Measurements from ENCODE around the gene PNO1. TPM values are rescaled to one million over a fixed set of nuclear protein-coding genes. Genes with fewer than 3 reads are reported as not detected.

PNO1 gene
- total RNA-seq, 1 experiment from 2014 or later = 35.0 TPM

GRCh38 chr2:68156419-68156818 is 1.3 kb upstream of the PNO1 start:
- Mint-ChIP-seq H3K36me3 (ENCODE audit: insufficient read depth, unreplicated experiment) (peaks cover 34% of the 10 kb centered on the region), H3K4me3 (ENCODE audit: unreplicated experiment) (peak overlapping the region; percentile 98), H3K27me3 (ENCODE audit: insufficient read depth, unreplicated experiment) (no peaks in the 10 kb centered on the region), H3K4me1 (ENCODE audit: insufficient read depth, unreplicated experiment) (peaks cover 13% of the 10 kb centered on the region), H3K9me3 (ENCODE audit: unreplicated experiment) (no peaks in the 10 kb centered on the region), H3K27ac (ENCODE audit: low read depth, unreplicated experiment) (peak overlapping the region; percentile 100)
- TF ChIP-seq CTCF (IDR thresholded peaks at IDR 0.05; ENCODE audit: unreplicated experiment) = no peak
- CTCF ChIA-PET = interaction anchor here (0.9 to 2.5 kb wide), 9 partner anchors 12 to 285 kb away, joined by 3 to 13 read pairs (median 4); no protein-coding TSS in a partner anchor
- no TSS peak for BruUV-seq (replicated peaks)
- DNase-seq (ENCODE audit: unreplicated experiment) = no peak
- POLR2A ChIA-PET = interaction anchor here (0.7 to 3.4 kb wide), 20 partner anchors 12 to 1004 kb away, joined by 3 to 66 read pairs (median 8); partner anchors contain the start of genes C1D and PPP3R1
- intact Hi-C loops (cut with micrococcal nuclease) = loop anchor here (2.0 to 5.0 kb wide), 3 partner anchors 36 to 96 kb away; partner anchors contain the start of gene PPP3R1

- peaks cover 39% of the 10 kb centered on the region for H3K36me3 Mint-ChIP-seq (ENCODE audit: insufficient read depth, unreplicated experiment)
- intact Hi-C loops (cut with micrococcal nuclease) = loop anchor here (1.0 to 5.0 kb wide), 4 partner anchors 35 to 95 kb away; partner anchors contain the start of genes C1D and PPP3R1
- no peaks in the 10 kb centered on the region for H3K9me3 Mint-ChIP-seq (ENCODE audit: unreplicated experiment)
- DNase-seq (ENCODE audit: unreplicated experiment) = no peak
- H3K27ac Mint-ChIP-seq (ENCODE audit: low read depth, unreplicated experiment) = peak overlapping the region; percentile 100
- H3K4me1 Mint-ChIP-seq (ENCODE audit: insufficient read depth, unreplicated experiment) = peaks cover 12% of the 10 kb centered on the region
- ChIA-PET POLR2A (interaction anchor here (0.7 to 3.4 kb wide), 29 partner anchors 12 to 1003 kb away, joined by 3 to 66 read pairs (median 5); partner anchors contain the start of genes C1D and PPP3R1), CTCF (interaction anchor here (0.6 to 2.5 kb wide), 11 partner anchors 11 to 1050 kb away, joined by 3 to 13 read pairs (median 4); no protein-coding TSS in a partner anchor)
- BruUV-seq (replicated peaks) = TSS peak; percentile 65
- TF ChIP-seq CTCF (IDR thresholded peaks at IDR 0.05; ENCODE audit: unreplicated experiment) = no peak
- no peaks in the 10 kb centered on the region for H3K27me3 Mint-ChIP-seq (ENCODE audit: insufficient read depth, unreplicated experiment)
- peak overlapping the region; percentile 98 for H3K4me3 Mint-ChIP-seq (ENCODE audit: unreplicated experiment)
These were observed 686 bp upstream of the PNO1 start for GRCh38 chr2:68157002-68157401.

- H3K4me1 Mint-ChIP-seq (ENCODE audit: insufficient read depth, unreplicated experiment) = peaks cover 12% of the 10 kb centered on the region
- TSS peak; percentile 66 for BruUV-seq (replicated peaks)
- POLR2A ChIA-PET = interaction anchor here (0.6 to 3.4 kb wide), 28 partner anchors 11 to 134 kb away, joined by 3 to 66 read pairs (median 5); partner anchors contain the start of genes C1D and PPP3R1
These were observed 403 bp downstream of the PNO1 start for GRCh38 chr2:68158134-68158447.

More at GRCh38 chr2:68158134-68158447, 403 bp downstream of the PNO1 start:
- Mint-ChIP-seq H3K36me3 (ENCODE audit: insufficient read depth, unreplicated experiment) (peaks cover 50% of the 10 kb centered on the region), H3K27ac (ENCODE audit: low read depth, unreplicated experiment) (peak overlapping the region; percentile 100), H3K27me3 (ENCODE audit: insufficient read depth, unreplicated experiment) (no peaks in the 10 kb centered on the region), H3K4me3 (ENCODE audit: unreplicated experiment) (peak overlapping the region; percentile 98), H3K9me3 (ENCODE audit: unreplicated experiment) (no peaks in the 10 kb centered on the region)
- CTCF ChIA-PET = interaction anchor here (1.1 to 2.5 kb wide), 4 partner anchors 10 to 284 kb away, joined by 3 to 13 read pairs (median 11); no protein-coding TSS in a partner anchor
- TF ChIP-seq CTCF (IDR thresholded peaks at IDR 0.05; ENCODE audit: unreplicated experiment) = no peak
- intact Hi-C loops (cut with micrococcal nuclease) = loop anchor here (5.0 kb wide), 2 partner anchors 34 to 94 kb away; partner anchors contain the start of gene PPP3R1
- DNase-seq (ENCODE audit: unreplicated experiment) = no peak

Data from MCF 10A (cell line).